Keratinocyte (primary cell): ENCODE data around the gene SLCO3A1.

ENCODE experiments used
- CTCF ChIP-seq, 3 experiments: IDR thresholded peaks in 1 of 3; conservative IDR thresholded peaks in 1 of 3; optimal IDR thresholded peaks in 1 of 3; 2 replicates in 2 of 3; 3 replicates in 1 of 3; pipeline versions ENCODE3 to v1.5.1; 2011; ENCODE audit warnings: low read length in 3 of 3, mild to moderate bottlenecking in 3 of 3, moderate library complexity in 2 of 3, control low read depth in 1 of 3, inconsistent platforms in 1 of 3; ENCODE audit not compliant: insufficient read depth in 2 of 3; ENCODE audit errors: extremely low read depth in 1 of 3
- EZH2 ChIP-seq: IDR thresholded peaks from one replicate; pipeline ENCODE4 v1.6.1; 2012; ENCODE audit warnings: inconsistent platforms, mild to moderate bottlenecking, low read length, moderate library complexity

- TF ChIP-seq CTCF (optimal IDR thresholded peaks at IDR 0.05 in 1 of 3, IDR thresholded peaks at IDR 0.05 in 1 of 3, conservative IDR thresholded peaks at IDR 0.05 in 1 of 3; ENCODE audit: extremely low read depth in 1 of 3, insufficient read depth in 2 of 3, low read length in 3 of 3) = no peak
- no peak for TF ChIP-seq EZH2
Measured at GRCh38 chr15:91988071-91988470, 134.6 kb downstream of the SLCO3A1 start.
